GM23338 (cell line): ENCODE results near the gene ERBB4. TPM values are rescaled to one million over a fixed set of nuclear protein-coding genes. Genes with fewer than 3 reads are reported as not detected.

Experiments
- ATAC-seq: fragments of 200-7000 bp; cut with Tn5 transposase; 3 replicates; pipeline ENCODE4 v1.9.1; 2020
- DNase-seq: peaks from one replicate; pipeline ENCODE4 v3.0.0-alpha.2; 2015; ENCODE audit warnings: low spot score
- H2AFZ ChIP-seq: fragments of 200-600 bp; sonication (generic); 2 replicates; pipeline ENCODE4 v1.8.0; 2016; ENCODE audit warnings: antibody characterized with exemption, mild to moderate bottlenecking, moderate library complexity
- H3F3A ChIP-seq: fragments of 200-600 bp; sonication (generic); replicated peaks from 2 replicates; pipeline ENCODE4 v1.8.0; 2017; ENCODE audit warnings: antibody characterized with exemption, mixed run types, low read depth
- H3K27ac ChIP-seq: fragments of 200-600 bp; sonication (generic); 2 replicates; pipeline ENCODE4 v1.6.1; 2016; ENCODE audit warnings: low read depth
- H3K27me3 ChIP-seq: fragments of 200-600 bp; sonication (generic); 2 replicates; pipeline ENCODE4 v1.8.0; 2016; ENCODE audit warnings: mild to moderate bottlenecking, mixed run types, moderate library complexity; ENCODE audit not compliant: insufficient read depth
- H3K36me3 ChIP-seq: fragments of 200-600 bp; sonication (generic); 2 replicates; pipeline ENCODE4 v1.8.0; 2016; ENCODE audit warnings: mild to moderate bottlenecking; ENCODE audit not compliant: insufficient read depth
- H3K4me1 ChIP-seq: fragments of 200-600 bp; sonication (generic); 2 replicates; pipeline ENCODE4 v1.8.0; 2016; ENCODE audit warnings: mild to moderate bottlenecking, moderate library complexity; ENCODE audit not compliant: insufficient read depth
- H3K4me2 ChIP-seq: fragments of 200-600 bp; sonication (generic); 2 replicates; pipeline ENCODE4 v1.7.1; 2017; ENCODE audit warnings: mixed run types
- H3K4me3 ChIP-seq: fragments of 200-600 bp; sonication (generic); 2 replicates; pipeline ENCODE4 v1.6.1; 2016; ENCODE audit warnings: mixed run types
- H3K79me2 ChIP-seq: fragments of 200-600 bp; sonication (generic); replicated peaks from 2 replicates; pipeline ENCODE4 v1.8.0; 2017; ENCODE audit warnings: mild to moderate bottlenecking; ENCODE audit not compliant: insufficient read depth
- H3K9me2 ChIP-seq: fragments of 200-600 bp; sonication (generic); 2 replicates; pipeline ENCODE4 v1.8.0; 2017; ENCODE audit not compliant: insufficient read depth
- H4K20me1 ChIP-seq: fragments of 200-600 bp; sonication (generic); replicated peaks from 2 replicates; pipeline ENCODE4 v1.8.0; 2017; ENCODE audit warnings: mild to moderate bottlenecking; ENCODE audit not compliant: insufficient read depth
- H3K27ac Mint-ChIP-seq: 2 replicates; pipeline ENCODE4 v1.8.0; 2020; ENCODE audit warnings: inconsistent platforms, mild to moderate bottlenecking, moderate library complexity, mixed read lengths
- H3K27me3 Mint-ChIP-seq: 3 replicates; pipeline ENCODE4 v1.8.0; 2022; ENCODE audit warnings: low read depth, mild to moderate bottlenecking, moderate library complexity, mixed read lengths, inconsistent platforms; ENCODE audit not compliant: insufficient read depth, poor library complexity
- H3K36me3 Mint-ChIP-seq: 3 replicates; pipeline ENCODE4 v1.8.0; 2021; ENCODE audit warnings: low read depth, mild to moderate bottlenecking, inconsistent platforms, moderate library complexity, mixed read lengths
- H3K4me1 Mint-ChIP-seq: 3 replicates; pipeline ENCODE4 v1.8.0; 2020; ENCODE audit warnings: mild to moderate bottlenecking, inconsistent platforms, mixed read lengths
- H3K4me3 Mint-ChIP-seq: 3 replicates; pipeline ENCODE4 v1.8.0; 2021; ENCODE audit warnings: moderate library complexity, mild to moderate bottlenecking, inconsistent platforms, mixed read lengths
- H3K9me3 Mint-ChIP-seq: 3 replicates; pipeline ENCODE4 v1.8.0; 2020; ENCODE audit warnings: moderate library complexity, mild to moderate bottlenecking, inconsistent platforms, mixed read lengths
- CREB1 ChIP-seq: fragments of 250-450 bp; sonication (Bioruptor Pico); IDR thresholded peaks from 2 replicates; pipeline ENCODE4 v1.5.0; 2020; ENCODE audit warnings: low read depth, mild to moderate bottlenecking, moderate library complexity
- CTCF ChIP-seq, 2 experiments: fragments of 200-600 bp in 1 of 2; sonication (generic) in 1 of 2; conservative IDR thresholded peaks; 2 replicates each; pipeline versions ENCODE4 v1.5.1 to v1.6.1; 2016 to 2017; ENCODE audit warnings: antibody characterized with exemption in 2 of 2, low read depth in 2 of 2, mild to moderate bottlenecking in 2 of 2, moderate library complexity in 1 of 2
- ETS1 ChIP-seq: IDR thresholded peaks from 2 replicates; pipeline ENCODE4 v1.6.1; 2016; ENCODE audit warnings: antibody characterized with exemption
- EZH2phosphoT487 ChIP-seq: fragments of 200-600 bp; sonication (generic); IDR thresholded peaks from one replicate; pipeline ENCODE4 v1.8.1; 2018; ENCODE audit warnings: antibody characterized with exemption; ENCODE audit not compliant: unreplicated experiment
- NANOG ChIP-seq: IDR thresholded peaks from 2 replicates; pipeline ENCODE4 v1.6.1; 2016; ENCODE audit warnings: antibody characterized with exemption, borderline replicate concordance
- POLR2AphosphoS5 ChIP-seq: IDR thresholded peaks from 2 replicates; pipeline ENCODE4 v1.6.1; 2016; ENCODE audit warnings: antibody characterized with exemption, low read depth
- ZNF114 ChIP-seq: fragments of 250-450 bp; sonication (Bioruptor Pico); IDR thresholded peaks from 2 replicates; pipeline ENCODE4 v1.5.0; 2020; ENCODE audit warnings: mild to moderate bottlenecking, moderate library complexity
- ZNF331 ChIP-seq: fragments of 250-450 bp; sonication (Bioruptor Pico); IDR thresholded peaks from 2 replicates; pipeline ENCODE4 v1.5.0; 2020; ENCODE audit warnings: low read depth, mild to moderate bottlenecking, moderate library complexity
- ZNF462 ChIP-seq: fragments of 250-450 bp; sonication (Bioruptor Pico); IDR thresholded peaks from 2 replicates; pipeline ENCODE4 v1.5.0; 2020; ENCODE audit warnings: mild to moderate bottlenecking, moderate library complexity
- polyA plus RNA-seq: library from polyadenylated mRNA; unstranded; fragments of >200 nt; fragmentation: Nextera tagmentation; extraction: Ambion mirVana; gene quantifications from 2 replicates; pipeline ENCODE4 v1.2.1, GENCODE V29; 2016
- total RNA-seq: library from RNA; depleted of rRNA; stranded (reverse); fragments of >200 nt; shearing (Covaris generic); gene quantifications from 2 replicates; pipeline ENCODE4 v1.2.3, GENCODE V29; 2014

Gene ERBB4
- total and polyA plus RNA-seq, 2 experiments from 2014 or later = 0.73 to 1.1 TPM

- TF ChIP-seq CTCF (conservative IDR thresholded peaks at IDR 0.05; ENCODE audit: low read depth in 2 of 2) = no peak
- no peak for TF ChIP-seq NANOG
Observed at GRCh38 chr2:212186166-212186565, 352.4 kb downstream of the ERBB4 start (continued).

- Histone ChIP-seq H4K20me1 (no peaks in the 10 kb centered on the region), H3K36me3 (no peaks in the 10 kb centered on the region), H2AFZ (no peak overlapping the region), H3F3A (no peaks in the 10 kb centered on the region), H3K4me2 (no peak overlapping the region), H3K27ac (no peak overlapping the region), H3K4me3 (no peak overlapping the region), H3K9me2 (no peaks in the 10 kb centered on the region), H3K79me2 (no peaks in the 10 kb centered on the region), H3K4me1 (no peaks in the 10 kb centered on the region), H3K27me3 (no peaks in the 10 kb centered on the region)
- TF ChIP-seq EZH2phosphoT487 (no peak), POLR2AphosphoS5 (no peak), CTCF (conservative IDR thresholded peaks at IDR 0.05; ENCODE audit: low read depth in 2 of 2) (no peak), ZNF114 (CRISPR knock-in tag) (no peak), ETS1 (no peak), NANOG (no peak), ZNF462 (CRISPR knock-in tag) (no peak), CREB1 (no peak), ZNF331 (no peak)
- H3K4me1 Mint-ChIP-seq = no peaks in the 10 kb centered on the region
- no peaks in the 10 kb centered on the region for H3K36me3 Mint-ChIP-seq
- no peaks in the 10 kb centered on the region for H3K9me3 Mint-ChIP-seq
- H3K4me3 Mint-ChIP-seq = no peak overlapping the region
- ATAC-seq = no peak
- no peak overlapping the region for H3K27ac Mint-ChIP-seq
- H3K27me3 Mint-ChIP-seq = no peaks in the 10 kb centered on the region
- DNase-seq = no peak
Observed at GRCh38 chr2:212181646-212182045, 357.0 kb downstream of the ERBB4 start.
